C4-2B (cell line): ENCODE measurements around the gene TPP1.

Source experiments
- ZFX ChIP-seq: fragments of 450-650 bp; IDR thresholded peaks from 2 replicates; pipeline ENCODE4 v1.6.1; 2017
- TF ChIP-seq, protein P1 (sequence below): fragments of 450-650 bp; conservative IDR thresholded peaks from 2 replicates; pipeline ENCODE4 v1.5.1; 2017; ENCODE audit warnings: mild to moderate bottlenecking

DNA sequence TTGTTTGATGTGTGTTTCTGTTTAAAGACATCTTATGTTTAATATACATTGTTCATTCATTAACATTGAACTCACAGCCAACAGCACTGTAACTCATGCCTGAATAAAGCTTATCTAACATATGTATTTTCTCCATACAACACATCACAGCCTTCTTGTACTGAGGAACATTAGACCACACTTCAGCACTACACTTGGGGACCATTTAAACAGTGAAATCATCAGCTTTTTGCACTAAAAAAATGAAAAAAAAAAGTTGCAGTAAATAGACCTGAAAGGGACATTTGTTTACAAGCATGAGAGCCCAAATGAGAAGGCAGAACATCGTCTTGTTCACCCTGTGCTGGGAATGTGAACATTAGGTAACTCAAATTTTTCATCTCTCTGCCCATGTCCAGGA is 15.3 kb upstream of the TPP1 start:
- TF ChIP-seq, protein P1, sequence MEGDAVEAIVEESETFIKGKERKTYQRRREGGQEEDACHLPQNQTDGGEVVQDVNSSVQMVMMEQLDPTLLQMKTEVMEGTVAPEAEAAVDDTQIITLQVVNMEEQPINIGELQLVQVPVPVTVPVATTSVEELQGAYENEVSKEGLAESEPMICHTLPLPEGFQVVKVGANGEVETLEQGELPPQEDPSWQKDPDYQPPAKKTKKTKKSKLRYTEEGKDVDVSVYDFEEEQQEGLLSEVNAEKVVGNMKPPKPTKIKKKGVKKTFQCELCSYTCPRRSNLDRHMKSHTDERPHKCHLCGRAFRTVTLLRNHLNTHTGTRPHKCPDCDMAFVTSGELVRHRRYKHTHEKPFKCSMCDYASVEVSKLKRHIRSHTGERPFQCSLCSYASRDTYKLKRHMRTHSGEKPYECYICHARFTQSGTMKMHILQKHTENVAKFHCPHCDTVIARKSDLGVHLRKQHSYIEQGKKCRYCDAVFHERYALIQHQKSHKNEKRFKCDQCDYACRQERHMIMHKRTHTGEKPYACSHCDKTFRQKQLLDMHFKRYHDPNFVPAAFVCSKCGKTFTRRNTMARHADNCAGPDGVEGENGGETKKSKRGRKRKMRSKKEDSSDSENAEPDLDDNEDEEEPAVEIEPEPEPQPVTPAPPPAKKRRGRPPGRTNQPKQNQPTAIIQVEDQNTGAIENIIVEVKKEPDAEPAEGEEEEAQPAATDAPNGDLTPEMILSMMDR, result no peak
- no peak for TF ChIP-seq ZFX
